HG02943 (cell line): Measurements from ENCODE around the gene CREB5.

Source experiments
- ATAC-seq: cut with Tn5 transposase; IDR thresholded peaks from one replicate; pipeline ENCODE4 v1.9.1; 2021; ENCODE audit warnings: mild to moderate bottlenecking, low read depth, moderate library complexity; ENCODE audit not compliant: unreplicated experiment

The CREB5 gene

DNA sequence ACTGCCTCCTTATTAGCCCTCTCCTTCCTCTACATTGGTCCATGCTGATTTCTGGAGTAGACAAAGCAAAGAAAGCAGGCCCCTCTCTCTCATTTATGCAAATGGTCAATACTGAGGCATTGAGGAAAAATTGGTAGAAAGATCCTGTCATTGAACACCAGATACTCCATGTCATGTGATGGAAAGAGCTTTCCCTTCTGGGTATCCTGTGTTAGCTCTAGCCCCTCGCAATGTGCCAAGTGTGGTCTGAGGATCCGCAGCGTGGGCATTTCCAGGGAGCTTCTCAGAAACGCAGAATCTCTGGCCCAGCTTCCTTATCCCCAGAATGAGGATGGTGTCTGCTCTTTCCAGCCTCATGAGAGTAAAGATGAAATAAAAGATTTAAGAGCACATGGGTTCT, 159.1 kb downstream of the CREB5 start:
- ATAC-seq = no peak

DNA sequence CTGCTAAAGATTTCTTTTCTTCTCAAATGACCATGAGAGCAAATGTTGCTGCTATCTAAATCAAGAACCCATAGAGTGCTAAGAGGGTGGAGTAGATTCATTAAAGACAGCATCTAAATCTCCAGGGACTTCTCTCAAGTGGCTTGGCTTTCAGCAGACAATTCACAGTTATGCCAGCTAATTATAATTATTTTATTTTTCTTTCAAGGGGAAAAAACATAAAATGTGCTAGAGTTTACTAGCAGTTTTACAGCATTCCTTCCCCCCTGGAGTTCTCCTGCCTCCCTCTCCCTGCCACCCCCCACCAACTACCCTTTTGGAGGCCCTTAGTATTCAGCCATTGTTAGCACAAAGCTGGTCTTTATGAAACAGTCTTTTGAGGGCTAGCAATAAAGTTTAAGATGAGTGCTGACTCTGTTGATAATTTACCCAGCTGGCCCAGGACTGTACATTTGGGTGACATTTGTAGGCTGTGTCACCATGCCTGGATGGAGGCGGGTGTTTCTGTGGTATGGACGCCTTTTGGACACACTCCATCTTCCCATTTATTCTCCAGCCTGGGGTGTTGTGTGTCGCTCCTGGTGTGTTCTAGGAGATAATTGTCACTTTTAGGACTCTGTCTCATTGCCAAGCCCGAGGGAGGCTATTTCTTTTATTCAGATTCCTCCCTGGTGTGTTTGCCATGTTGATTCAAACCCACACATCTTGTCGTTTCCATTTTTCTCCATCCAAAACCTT, 160.2 kb downstream of the CREB5 start:
- ATAC-seq = no peak

DNA sequence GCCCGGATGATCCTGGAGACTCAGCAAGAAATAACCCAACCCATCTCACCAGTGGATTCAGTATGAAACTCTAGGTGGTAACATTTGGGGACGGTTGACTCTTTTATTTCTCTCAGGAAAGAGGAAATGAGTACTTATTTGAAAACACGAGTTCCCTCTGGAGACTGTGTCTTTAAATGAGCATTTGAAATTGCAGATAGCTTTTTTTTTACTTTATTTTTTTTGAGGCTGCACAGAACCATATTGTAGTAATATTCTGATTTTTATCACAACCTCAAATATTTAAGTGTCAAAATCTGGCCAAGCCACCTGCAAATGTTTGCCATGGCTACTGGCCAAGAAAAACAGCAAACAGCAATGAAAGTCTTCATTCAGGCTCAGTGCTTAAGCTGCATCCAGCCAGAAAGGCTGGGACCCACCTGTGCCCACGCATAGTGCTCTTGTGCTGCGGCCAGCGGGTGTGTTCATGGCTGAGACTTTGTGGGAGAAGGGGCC, 160.8 kb downstream of the CREB5 start:
- ATAC-seq = no peak

DNA sequence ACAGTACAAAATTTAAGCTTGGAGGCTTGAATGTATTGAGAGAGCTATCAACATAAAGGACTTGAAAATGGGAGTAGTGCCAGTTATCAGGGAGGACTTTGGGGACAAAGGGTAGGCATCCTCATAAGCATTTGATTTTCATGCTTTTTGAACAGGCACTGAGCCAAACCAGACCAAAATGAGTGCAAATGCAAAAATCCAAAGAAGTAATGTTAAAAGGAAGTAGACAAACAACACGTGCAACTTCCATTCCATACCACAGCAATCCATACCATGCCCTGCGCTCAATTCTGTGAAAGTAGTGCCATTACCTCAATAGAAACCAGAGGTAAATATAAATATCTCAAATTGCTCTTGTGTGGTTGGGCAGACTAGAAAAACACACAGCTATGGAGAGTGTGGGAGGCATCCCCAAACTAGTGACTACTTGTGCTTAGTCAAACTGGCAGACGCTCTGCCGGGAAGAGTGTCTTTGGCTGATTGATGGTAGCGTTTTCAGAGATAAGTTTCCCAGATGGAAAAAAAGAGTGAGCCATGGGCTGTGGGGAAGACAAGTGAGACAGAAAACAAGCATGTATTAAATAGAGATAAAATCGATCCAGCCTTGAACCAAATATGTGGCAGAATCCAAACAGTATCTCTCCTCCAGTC, 161.5 kb downstream of the CREB5 start:
- ATAC-seq = no peak

DNA sequence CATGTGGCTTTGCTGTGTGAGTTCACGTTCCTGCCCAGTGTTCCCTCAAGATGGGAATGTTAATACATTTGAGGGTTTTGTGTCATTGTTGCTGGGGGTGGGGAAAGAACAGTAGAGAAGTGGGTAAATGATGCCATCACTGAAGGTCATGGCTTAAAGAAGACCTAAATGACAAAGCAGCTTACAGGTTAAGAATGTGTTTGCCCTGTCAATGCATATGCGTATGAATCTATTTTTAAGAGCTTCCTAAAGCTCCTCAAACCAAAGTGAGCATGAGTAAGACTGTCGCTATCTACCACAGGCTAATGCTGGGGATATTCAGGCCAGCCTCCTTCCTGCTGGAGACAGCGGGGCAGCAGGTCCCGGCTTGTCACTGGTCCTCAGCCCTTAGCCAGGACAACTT, 162.9 kb downstream of the CREB5 start:
- ATAC-seq = no peak

DNA sequence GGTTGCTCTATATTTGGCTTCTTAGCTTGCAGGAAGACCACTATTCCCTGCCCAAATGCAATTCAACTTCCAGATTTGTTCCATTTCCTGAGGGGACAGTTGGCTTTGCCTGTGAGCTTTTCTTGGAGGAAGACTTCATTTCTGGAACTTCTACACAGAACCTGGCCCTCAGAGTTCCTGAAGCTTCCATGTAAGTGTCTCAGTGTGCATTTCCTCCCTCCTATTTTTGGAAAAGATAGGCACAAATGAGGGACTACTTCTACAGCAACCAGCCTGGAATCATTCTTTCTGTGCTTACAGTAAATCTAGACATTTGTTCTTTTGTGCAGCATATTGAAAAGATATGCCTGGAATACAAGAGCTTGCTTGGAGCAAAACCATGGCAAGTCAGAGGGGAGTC, 164.3 kb downstream of the CREB5 start:
- no peak for ATAC-seq

DNA sequence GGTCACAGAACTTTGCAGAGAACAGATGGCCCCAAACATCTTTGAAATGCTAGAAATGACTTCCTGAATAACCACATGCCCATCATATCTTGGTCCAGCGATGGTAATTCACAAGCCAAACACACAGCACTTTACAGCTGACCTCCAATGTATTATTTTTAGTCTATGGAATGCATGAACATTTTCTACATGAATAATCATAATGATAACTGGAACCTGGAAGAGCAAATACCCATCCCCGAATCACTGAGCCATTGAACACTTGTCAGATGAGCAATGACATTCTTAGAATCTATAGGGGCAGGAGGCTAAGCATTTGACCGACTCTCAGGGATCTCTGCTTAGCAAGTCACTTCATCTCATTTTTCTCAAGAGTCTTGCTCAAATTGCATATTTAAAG, 167.3 kb downstream of the CREB5 start:
- ATAC-seq = no peak

DNA sequence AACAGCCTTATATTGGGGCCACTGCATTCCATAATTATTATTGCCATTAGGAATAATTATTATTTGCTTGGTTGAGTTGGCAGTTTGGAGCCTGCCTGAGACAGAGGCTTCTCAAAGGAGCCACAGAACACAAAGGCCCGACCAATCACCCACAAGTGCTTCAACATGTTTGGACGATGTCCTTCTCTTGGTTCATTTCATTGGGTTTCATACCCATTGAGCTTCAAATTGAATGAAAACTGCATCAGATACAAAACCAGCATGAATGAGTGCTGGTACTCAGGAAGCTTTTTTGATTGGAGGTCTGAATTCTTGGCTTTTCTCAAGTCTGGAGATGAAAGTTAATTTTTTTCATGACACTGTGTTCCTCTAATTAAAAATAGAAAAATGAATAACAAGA, 168.3 kb downstream of the CREB5 start:
- ATAC-seq = no peak

DNA sequence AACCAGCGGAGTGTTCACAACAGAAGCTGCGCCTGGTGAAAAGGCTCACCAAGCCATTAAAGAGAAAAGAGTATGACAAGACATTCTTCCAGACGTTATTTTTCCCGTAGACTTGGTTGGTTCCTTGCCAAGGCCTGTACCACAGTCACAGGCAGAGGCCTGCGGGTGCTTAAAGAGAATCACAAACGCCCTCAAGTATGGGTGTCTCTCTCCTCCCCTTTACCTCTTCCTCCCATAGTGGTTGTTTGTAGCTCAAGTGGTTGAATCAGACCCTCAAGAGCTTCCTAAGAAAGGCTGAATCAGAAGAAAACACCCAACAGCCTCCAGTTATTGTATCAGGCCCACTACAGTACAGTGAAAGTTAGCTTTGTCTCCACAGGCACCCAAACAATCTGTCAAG, 169.0 kb downstream of the CREB5 start:
- no peak for ATAC-seq

DNA sequence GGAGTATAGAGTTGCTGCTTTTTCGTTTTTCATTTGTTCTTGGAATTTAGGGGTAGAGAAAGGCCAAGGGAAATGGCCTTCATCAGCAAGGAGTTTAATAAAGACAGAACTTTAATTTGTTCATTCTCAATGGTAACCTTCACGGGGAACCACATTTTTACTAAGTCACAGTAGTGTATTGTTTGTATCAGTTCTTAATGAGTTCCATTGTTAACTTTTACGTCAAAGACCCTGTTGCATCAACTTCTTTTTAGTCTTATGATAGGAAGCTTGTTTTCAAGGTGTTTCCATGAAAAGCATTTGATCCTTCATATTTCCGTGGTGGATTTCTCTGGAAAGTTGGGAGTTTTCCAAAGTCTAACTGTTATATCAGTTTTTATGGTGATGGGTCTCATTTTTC, 169.9 kb downstream of the CREB5 start:
- no peak for ATAC-seq

DNA sequence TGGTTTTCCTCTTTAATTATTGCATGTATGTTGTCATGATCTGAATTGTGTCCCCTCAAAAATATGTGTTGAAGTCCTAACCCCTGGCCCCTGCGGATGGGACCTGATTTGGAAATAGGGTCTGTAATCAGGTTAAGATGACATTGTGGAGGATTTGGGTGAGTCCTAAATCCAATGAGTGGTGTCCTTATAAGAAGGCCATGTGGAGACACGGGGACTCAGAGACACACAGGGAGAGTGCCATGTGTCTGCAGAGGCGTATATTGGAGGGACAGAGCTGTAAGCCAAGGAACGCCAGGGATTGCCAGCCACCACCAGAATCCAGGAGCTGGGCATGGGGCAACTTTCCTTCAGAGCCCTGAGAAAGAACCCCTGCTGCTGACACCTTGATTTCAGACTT, 171.9 kb downstream of the CREB5 start:
- ATAC-seq = no peak

DNA sequence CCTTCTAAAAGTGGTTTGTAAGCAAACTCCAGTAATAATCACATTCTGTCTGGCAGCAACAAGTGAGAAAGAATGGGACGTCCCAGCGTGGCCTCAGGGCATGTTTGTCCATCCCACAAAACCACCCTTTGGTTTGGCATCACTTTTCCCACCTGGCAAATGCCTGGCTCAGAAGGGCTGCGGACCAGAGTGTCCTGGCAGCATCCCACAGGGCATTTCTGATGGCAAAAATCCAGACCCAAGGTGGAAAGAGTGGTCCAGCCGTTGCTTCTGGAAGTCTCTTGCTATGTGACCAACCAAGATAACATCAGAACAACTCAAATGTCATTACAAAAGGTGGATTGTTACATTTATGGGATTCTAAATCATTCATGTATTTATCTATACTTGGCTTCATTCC, 174.4 kb downstream of the CREB5 start:
- ATAC-seq = no peak

DNA sequence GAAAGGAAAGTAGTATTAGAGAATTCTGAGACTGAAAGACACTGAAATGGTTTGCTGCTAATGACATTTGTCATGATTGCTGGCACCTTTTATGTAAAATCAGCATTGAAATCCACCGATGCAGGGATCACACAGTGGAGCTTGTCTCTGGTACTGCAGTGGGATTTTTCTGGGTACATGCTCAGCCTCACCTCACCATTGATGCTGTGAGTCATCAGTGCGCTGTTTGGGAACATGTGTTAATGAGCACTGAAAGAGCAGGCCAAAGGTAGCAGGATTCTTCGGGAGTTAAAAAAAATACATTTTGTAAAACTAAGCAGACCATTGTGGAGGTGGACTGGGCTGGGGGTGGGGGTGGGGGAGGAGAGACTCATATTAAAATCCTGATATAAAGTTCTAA, 174.9 kb downstream of the CREB5 start:
- ATAC-seq = no peak

DNA sequence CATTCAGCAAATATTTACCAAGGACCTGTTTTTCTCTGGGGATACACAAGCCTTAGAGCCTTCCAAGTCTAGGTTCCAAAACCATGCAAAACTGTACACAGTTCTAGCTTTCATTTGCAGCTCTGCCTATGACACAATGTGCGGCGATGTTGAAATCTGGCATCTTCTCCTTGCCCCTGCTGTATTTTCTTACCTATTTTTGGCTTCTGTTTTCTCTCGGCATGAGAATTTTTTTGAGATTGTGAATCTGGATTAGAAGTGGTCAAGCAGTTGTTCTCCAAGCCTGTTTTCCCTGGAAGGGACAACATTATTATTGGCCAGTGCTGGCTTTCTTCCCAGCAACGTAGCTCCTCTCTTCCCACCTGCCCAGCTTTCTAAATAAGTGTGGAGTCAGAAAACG, 176.3 kb downstream of the CREB5 start:
- ATAC-seq = no peak

DNA sequence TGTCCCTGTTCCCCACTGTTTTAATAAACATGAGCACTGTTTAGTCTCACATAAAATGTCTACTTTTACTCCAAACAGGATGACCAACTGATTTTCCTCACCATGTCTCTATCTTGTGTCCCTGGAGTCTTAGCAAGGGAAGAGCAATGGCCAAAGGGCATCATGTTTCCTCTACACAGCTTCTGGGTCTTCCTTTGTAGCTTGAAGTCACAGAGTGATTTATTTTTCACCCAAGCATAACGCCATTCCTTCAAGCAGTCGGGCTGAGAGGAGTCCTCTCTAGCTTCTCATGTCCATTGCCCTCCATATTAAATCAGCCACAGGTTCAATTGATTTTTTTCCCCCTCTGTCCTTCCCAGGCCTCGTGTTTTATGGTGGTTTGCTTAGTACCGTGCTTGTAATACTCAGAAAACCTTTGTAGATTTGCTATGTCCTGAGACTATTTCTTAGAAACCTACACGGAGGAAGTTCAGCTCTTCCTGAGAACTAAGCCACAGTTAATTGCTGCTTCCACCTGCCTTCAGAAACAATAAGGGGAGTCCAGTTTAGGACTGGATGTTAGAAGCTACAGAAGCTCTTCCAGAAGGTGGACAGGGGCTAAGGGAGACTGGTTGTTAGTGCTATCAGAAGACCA, 178.8 kb downstream of the CREB5 start:
- ATAC-seq = no peak

DNA sequence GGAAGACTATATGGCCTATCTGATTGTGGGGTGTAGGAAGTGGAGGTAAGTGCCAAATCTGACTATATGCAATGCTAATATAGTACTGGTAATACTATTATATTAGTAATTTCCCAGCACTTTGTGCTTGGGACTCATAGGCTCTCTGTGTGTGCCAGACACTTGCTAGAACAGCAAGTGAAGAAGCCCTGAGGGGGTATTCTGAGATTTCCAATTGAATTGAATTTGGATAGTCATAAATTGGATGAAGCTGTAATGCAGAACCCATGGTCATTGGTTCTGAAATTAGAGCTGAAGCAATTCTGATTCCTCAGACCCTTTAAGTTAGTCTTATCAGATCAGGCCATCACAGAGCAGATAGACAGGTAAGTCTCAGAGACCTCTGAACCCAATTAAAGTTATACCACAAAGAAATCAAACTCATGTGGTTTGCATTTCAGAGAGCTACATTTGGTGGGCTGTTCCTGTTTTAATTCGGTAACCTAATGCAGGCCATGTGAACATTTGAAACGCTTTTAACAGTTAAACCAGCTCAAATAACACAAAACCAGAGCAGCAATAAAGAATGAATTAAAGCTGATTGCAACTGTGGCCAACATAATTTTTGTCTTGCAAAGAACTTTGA, 179.5 kb downstream of the CREB5 start:
- ATAC-seq = no peak

DNA sequence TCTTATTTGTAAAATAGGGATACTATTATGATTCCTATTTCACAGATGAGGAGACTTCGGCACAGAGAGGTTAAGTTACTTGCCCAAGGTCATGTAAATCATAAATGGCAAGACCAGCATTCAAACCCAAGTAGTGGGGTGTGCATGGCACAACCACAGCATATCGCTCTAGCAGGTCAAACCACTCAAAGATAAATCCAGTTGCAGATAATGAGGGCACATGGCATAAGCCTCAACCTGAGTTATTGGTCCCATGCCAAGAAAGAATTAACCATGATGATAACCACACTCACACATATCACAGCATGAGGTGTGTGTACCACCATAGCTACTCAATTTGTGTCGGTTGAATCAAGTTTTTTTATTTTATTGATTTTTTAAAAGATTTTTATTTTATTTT, 180.5 kb downstream of the CREB5 start:
- ATAC-seq = no peak

DNA sequence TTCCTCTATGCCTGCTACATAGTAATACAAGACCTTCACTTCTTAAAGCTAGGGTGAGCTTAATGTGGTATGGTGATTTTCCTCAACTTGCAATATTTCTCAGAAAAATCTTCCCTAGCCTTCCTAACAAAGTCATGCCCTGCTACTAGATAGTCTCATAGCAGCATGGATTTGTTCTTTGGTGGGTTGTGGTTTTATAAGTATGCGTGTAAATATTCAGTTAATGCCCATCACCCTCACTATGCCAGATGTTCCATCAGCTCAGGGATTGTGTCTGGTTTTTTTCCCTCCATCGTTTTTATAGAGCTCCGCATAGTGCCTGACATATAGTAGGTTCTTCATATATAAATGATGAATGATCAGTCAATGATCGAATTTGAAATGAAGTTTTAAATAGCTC, 182.8 kb downstream of the CREB5 start:
- no peak for ATAC-seq

DNA sequence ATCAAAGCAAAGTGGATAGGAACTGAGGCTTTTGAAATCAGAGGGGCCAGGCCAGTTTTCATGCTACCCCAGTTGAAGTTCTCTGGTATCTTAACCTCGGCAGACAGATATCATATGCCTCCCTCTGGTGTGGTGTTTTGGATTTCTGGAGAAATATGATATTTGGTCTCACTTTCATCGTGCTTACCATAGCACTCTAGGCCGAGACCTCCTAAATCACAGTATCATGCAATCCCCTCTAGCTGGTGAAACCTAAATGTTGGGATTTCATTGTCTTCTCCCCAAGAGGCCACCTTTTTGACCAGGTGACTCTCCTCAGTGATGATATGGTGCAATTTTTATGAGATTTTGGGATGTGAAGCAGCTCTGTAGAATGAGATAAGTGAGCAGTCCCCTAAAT, 183.5 kb downstream of the CREB5 start:
- ATAC-seq = no peak

DNA sequence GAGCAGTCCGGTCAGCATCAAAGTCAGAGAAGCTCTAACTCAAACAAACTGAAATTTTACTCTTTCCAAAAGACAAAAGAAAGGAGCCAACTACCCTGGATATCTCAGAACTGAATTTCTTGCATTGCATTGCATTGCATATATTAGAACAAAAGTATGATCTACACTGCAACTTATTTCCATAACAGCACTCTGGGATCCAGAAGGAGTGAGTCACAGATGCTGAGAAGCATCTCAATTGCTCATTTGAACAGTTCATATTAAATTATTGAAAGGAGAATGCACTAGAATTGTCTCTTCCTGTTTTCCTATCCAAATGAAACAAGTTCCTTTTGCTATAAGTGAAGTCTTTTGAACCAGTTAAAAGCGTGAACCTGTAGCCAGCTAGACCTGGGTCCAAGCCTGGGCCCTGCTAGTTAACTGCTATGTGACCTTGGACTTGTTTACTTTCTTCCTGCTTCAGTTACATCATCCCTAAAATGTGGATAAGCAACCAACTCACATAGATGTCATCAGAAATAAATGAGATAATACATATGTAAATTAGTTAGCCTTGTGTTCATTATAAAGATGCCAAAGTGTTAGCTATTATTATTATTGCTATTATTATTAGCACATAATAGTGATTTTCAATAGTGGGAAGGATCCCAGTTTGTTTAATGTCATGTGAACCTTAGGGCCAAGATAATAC, 184.1 kb downstream of the CREB5 start:
- ATAC-seq = no peak

DNA sequence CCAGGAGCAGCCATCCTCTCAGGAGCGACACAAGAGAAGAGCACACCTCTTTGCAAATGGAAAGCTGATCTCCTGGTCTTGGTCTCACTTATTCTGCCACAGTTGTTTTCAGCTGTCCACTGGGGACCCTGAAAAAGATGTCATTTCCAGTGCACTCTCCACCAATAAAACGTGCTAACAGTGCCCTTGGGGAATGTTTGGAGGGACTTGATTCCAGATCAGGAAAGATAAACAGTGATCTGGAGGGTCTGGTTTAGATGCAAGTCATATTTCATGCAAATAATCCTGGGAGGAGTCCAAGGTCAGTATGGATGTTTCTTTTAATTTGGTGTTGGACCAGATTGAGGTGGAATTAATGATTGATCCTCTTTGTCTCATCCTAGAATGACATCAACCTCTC, 185.0 kb downstream of the CREB5 start:
- no peak for ATAC-seq
